Stimulated activated CD8-positive, alpha-beta memory T cell treated with anti-CD3 and anti-CD28 coated beads, Interleukin-2, amount 100 ng/mL, for 48 hours (primary cell): ENCODE results near the gene SELENOO.
A peak's percentile ranks its signal among the peaks of the same experiment; 100 is the strongest.
"Not testable (repeated sequence)": the region's sequence is repeated elsewhere in the genome, so short reads cannot be mapped to it uniquely, and the experiment has no call there.

Source experiments
- DNase-seq, 2 donors: peaks; one replicate each; pipeline ENCODE4 v3.0.0-alpha.2; 2020; ENCODE audit warnings: low read depth in 2 of 2

Gene SELENOO, protein sequence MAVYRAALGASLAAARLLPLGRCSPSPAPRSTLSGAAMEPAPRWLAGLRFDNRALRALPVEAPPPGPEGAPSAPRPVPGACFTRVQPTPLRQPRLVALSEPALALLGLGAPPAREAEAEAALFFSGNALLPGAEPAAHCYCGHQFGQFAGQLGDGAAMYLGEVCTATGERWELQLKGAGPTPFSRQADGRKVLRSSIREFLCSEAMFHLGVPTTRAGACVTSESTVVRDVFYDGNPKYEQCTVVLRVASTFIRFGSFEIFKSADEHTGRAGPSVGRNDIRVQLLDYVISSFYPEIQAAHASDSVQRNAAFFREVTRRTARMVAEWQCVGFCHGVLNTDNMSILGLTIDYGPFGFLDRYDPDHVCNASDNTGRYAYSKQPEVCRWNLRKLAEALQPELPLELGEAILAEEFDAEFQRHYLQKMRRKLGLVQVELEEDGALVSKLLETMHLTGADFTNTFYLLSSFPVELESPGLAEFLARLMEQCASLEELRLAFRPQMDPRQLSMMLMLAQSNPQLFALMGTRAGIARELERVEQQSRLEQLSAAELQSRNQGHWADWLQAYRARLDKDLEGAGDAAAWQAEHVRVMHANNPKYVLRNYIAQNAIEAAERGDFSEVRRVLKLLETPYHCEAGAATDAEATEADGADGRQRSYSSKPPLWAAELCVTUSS

GRCh38 chr22:50200461-50201190 is at the start of gene SELENOO:
Gene SELENOO (plus strand): TSS chr22:50201011. CDS start chr22:50201037, 26 bp downstream.
- DNase-seq, result peak; percentile 91 to 92

DNA sequence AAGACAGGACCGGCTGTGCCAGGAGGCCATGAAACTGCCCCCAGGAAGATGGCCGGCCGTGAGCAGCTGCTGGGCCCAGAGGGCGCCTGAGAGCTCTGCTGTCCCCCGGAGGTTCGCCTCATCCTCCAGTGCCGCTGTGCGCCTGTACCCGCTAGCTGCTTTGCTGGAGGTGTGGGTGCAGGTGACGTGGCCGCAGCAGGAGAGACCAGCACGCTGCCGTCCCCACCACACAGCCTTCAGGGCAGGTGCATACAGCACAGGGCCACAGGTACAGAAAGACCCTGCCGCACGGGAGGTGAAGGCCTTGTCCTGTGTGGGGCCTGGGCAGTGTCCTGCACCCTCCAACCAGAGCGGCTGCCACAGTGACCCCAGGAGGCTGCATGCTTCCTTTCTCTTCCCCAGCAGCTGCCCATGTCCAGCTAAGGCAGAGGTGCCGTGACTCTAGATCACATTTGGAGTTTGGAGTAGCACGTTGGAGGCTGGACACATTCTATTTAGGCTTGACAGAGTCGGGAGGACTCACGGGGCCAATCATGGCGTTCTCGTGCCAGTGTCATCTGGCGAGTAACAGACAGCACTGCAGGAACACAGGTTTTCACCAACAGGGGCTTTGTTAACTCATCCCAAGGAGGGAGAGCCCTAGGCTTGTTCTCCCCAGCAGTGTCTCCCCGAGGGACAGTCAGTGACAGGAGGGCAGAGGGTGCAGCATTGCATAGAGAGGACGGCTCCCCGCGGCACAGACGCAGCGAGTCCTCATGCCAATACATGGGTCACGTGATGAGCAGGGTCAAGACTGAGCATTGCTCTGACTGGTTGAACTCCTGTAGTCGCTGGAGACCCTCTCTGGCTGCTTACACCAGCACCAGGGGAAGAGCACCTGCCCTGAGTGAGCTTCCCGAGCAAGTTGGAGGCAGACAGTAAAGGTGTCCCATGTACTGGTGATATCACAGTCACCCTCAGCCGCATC is 49.0 kb upstream of the SELENOO start:
- no peak for DNase-seq

GRCh38 chr22:50153056-50153755 is 47.6 kb upstream of the SELENOO start:
- DNase-seq, result no peak

GRCh38 chr22:50153756-50154140 is 47.1 kb upstream of the SELENOO start:
- no peak for DNase-seq

GRCh38 chr22:50157709-50158375 is 43.0 kb upstream of the SELENOO start:
- no peak for DNase-seq

GRCh38 chr22:50160947-50161346 is 39.9 kb upstream of the SELENOO start:
- no peak for DNase-seq

DNA sequence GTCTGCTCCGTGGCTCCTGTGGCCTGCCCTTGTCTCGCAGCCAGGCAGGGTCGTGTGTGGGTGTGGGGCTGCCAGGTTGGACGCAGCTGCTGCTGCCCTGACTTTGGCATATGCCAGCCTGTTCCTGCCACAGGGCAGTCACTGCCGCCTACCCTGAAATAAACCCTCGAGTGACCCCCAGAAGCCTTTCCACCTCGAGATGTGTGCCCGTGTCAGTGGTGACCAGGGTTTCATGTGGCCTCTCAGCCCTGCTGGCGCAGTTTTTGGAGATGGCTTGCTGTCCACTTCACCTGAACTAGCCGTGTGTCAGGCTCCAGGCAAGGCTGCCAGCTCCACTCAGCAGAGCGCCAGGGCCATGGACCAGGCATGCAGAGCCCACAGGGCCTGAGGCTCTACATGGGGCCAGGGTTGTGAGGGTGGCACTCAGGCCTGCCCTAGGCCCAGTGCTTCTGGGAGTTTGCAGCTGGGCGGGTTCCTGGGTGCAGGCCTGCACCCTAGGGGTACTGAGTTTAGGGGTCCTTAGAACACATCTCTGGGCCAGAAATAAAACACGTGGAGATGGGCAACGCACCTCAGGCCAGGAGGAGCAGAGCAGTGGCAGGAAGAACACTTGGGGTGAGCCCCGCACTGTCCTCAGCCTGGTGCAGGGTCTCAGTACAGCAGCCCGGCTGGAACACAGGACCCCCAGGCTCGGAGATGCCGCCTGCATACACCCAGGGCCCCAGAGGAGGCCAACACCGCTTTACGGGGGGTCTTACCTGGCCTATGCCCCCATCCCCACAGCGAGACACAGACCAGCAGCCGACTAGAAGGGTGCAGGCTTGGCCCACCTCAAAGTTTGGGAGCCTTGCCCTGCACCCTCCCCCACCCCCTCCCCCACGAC is 39.1 kb upstream of the SELENOO start:
- DNase-seq, result no peak

GRCh38 chr22:50162391-50162956 is 38.3 kb upstream of the SELENOO start:
- no peak for DNase-seq

- no peak for DNase-seq
Observed at GRCh38 chr22:50165436-50166123, 35.2 kb upstream of the SELENOO start.

GRCh38 chr22:50167689-50168489 is 32.9 kb upstream of the SELENOO start:
- DNase-seq, result no peak

- not testable (repeated sequence) for DNase-seq
Observed at GRCh38 chr22:50168490-50169180, 32.2 kb upstream of the SELENOO start.

DNA sequence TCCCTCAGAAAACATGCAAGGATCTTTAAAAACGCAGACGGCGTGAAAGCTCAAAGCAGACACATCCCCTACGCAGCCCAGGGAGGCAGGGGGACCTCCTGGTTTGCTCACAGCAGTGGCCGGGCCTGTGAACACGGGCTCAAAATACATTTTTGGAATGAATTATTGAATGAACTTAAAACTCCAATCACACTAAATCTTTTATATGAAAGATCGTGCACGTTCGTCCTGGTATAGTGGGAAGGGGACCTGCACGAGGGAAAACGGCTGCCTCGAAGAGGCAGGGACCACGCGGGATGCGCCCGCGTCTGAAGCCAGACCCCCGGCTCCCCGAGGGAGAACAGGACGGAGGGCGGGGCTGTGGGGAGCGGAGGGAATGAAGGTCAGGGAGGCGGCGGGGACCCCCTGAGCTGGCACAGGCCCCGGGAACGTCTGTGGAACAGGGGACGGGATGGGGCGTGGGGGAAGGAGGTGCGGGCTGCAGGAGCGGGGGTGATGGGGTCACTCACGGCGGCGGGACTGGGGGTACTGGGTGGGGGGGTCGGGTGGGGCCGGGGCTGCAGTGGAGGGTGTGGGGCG is 31.5 kb upstream of the SELENOO start:
- DNase-seq, result no peak

- DNase-seq, result no peak
Observed at GRCh38 chr22:50169774-50170341, 31.0 kb upstream of the SELENOO start.

- DNase-seq, result no peak
Observed at GRCh38 chr22:50170453-50171318, 30.1 kb upstream of the SELENOO start, which contains the start of gene PANX2. Gene PANX2 (plus strand): TSS chr22:50170731. CDS start chr22:50170731, 0 bp downstream.
